OCI-LY7 (cell line): ENCODE data around the gene ACOXL. TPM values are rescaled to one million over a fixed set of nuclear protein-coding genes. Genes with fewer than 3 reads are reported as not detected.

Source experiments
- BruUV-seq: library from RNA; stranded (reverse); fragments of 400-500 nt; replicated peaks from 2 replicates; lab custom pipeline; 2021; lab: Mats Ljungman, UMichigan
- CTCF ChIA-PET: fragments of 300-600 bp; sonication (Branson Sonifier 250); formaldehyde crosslinking; loops from one replicate; lab custom pipeline; 2022; ENCODE audit warnings: antibody characterized with exemption; ENCODE audit not compliant: unreplicated experiment; lab: Charles Lee
- POLR2A ChIA-PET: fragments of 300-600 bp; sonication (Branson Sonifier 250); formaldehyde crosslinking; loops from one replicate; lab custom pipeline; 2022; ENCODE audit warnings: antibody characterized with exemption; lab: Charles Lee
- DNase-seq: peaks from one replicate; pipeline ENCODE4 v3.0.0-alpha.2; 2015; ENCODE audit warnings: low spot score
- H2AFZ ChIP-seq: fragments of 200-600 bp; sonication (generic), shearing (Covaris generic); 2 replicates; pipeline ENCODE4 v1.6.1; 2014; ENCODE audit warnings: mild to moderate bottlenecking, antibody characterized with exemption, low read length, moderate library complexity
- H3K27ac ChIP-seq: fragments of 200-600 bp; sonication (generic); 2 replicates; pipeline ENCODE4 v1.5.1; 2014; ENCODE audit warnings: mixed run types, low read depth, mild to moderate bottlenecking, moderate library complexity, low read length, inconsistent platforms; ENCODE audit not compliant: poor library complexity, severe bottlenecking
- H3K36me3 ChIP-seq: fragments of 200-600 bp; sonication (generic); 2 replicates; pipeline ENCODE4 v1.6.1; 2014; ENCODE audit warnings: mild to moderate bottlenecking, antibody characterized with exemption, low read length, moderate library complexity, mixed read lengths; ENCODE audit not compliant: insufficient read depth
- H3K4me1 ChIP-seq: fragments of 200-600 bp; sonication (generic); 2 replicates; pipeline ENCODE4 v1.5.1; 2014; ENCODE audit warnings: mild to moderate bottlenecking, low read length; ENCODE audit not compliant: insufficient read depth, poor library complexity, severe bottlenecking
- H3K4me2 ChIP-seq: fragments of 200-600 bp; sonication (generic); 2 replicates; pipeline ENCODE4 v1.6.1; 2014; ENCODE audit warnings: mild to moderate bottlenecking, low read length
- H3K4me3 ChIP-seq: fragments of 200-600 bp; sonication (generic); 2 replicates; pipeline ENCODE4 v1.5.1; 2014; ENCODE audit warnings: mild to moderate bottlenecking, low read depth, low read length; ENCODE audit not compliant: poor library complexity, severe bottlenecking
- H3K79me2 ChIP-seq: fragments of 200-600 bp; sonication (generic); 2 replicates; pipeline ENCODE4 v1.6.1; 2016; ENCODE audit warnings: low read depth, mild to moderate bottlenecking, low read length, moderate library complexity, mixed read lengths; ENCODE audit not compliant: insufficient read depth
- H3K9me2 ChIP-seq: fragments of 200-600 bp; sonication (generic); 2 replicates; pipeline ENCODE4 v1.6.1; 2016; ENCODE audit warnings: mild to moderate bottlenecking, low read length, mixed read lengths; ENCODE audit not compliant: insufficient read depth
- H3K9me3 ChIP-seq: fragments of 200-600 bp; sonication (generic); 2 replicates; pipeline ENCODE4 v1.6.1; 2014; ENCODE audit warnings: mild to moderate bottlenecking, mixed run types, low read length, mixed read lengths
- H4K20me1 ChIP-seq: fragments of 200-600 bp; sonication (generic); 2 replicates; pipeline ENCODE4 v1.6.1; 2014; ENCODE audit warnings: mild to moderate bottlenecking, antibody characterized with exemption, low read length, moderate library complexity, mixed read lengths; ENCODE audit not compliant: insufficient read depth
- CTCF ChIP-seq: fragments of 200-600 bp; sonication (generic); conservative IDR thresholded peaks from 2 replicates; pipeline ENCODE4 v1.5.1; 2014; ENCODE audit warnings: mild to moderate bottlenecking, antibody characterized with exemption, low read length, moderate library complexity, mixed read lengths
- EZH2phosphoT487 ChIP-seq: fragments of 200-600 bp; sonication (generic); IDR thresholded peaks from 2 replicates; pipeline ENCODE4 v1.6.1; 2018; ENCODE audit warnings: low read depth, borderline replicate concordance, mild to moderate bottlenecking, mixed run types, antibody characterized with exemption, low read length, moderate library complexity, mixed read lengths
- intact Hi-C: fragments of 100-400 bp; cut with micrococcal nuclease; formaldehyde crosslinking; loops from one replicate; pipeline ENCODE4 v1.10.0; 2022; ENCODE audit not compliant: unreplicated experiment
- total RNA-seq, 2 experiments: library from RNA; depleted of rRNA in 1 of 2; stranded (reverse); fragments of >200 nt in 1 of 2; shearing (Covaris generic) in 1 of 2; gene quantifications; 2 replicates each; pipeline ENCODE4 v1.2.3, GENCODE V29; 2014 to 2022

The ACOXL gene
- total RNA-seq, 2 experiments from 2014 or later = 1.4 TPM; not detected in 1

GRCh38 chr2:110929528-110929927 lies 197.2 kb downstream of the ACOXL start:
- Histone ChIP-seq H3K27ac (no peak overlapping the region), H2AFZ (no peak overlapping the region), H4K20me1 (no peaks in the 10 kb centered on the region), H3K9me2 (no peaks in the 10 kb centered on the region), H3K4me3 (no peak overlapping the region), H3K9me3 (peaks cover 18% of the 10 kb centered on the region; the same call in 1 of the 2 replicates), H3K36me3 (no peaks in the 10 kb centered on the region), H3K4me1 (no peaks in the 10 kb centered on the region), H3K4me2 (no peak overlapping the region), H3K79me2 (no peaks in the 10 kb centered on the region)
- no peak for DNase-seq
- CTCF ChIA-PET = no interaction called here
- TF ChIP-seq EZH2phosphoT487 = no peak
- no peak for TF ChIP-seq CTCF
- BruUV-seq = no TSS peak
- POLR2A ChIA-PET = no interaction called here
- intact Hi-C loops = no loop called here

DNA sequence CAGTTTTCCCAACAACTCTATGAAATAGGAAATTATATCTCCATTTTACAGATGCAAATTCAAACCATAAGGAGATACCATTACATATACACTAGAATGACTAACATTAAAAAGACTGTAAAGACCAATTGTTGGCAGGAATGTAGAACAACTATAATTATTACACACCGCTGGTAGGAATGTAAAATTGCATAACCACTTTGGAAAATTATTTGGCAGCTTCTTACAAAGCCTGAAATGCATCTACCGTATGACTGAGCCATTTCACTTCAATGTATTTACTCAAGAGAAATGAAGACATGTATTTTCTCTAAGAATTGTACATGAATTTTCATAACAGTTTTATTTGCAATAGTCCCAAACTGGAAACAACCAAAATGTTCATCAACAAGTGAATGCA lies 199.3 kb downstream of the ACOXL start:
- Histone ChIP-seq H3K4me1 (no peaks in the 10 kb centered on the region), H3K27ac (no peak overlapping the region), H3K4me2 (no peak overlapping the region), H3K9me3 (peaks cover 18% of the 10 kb centered on the region; the same call in 1 of the 2 replicates), H3K36me3 (no peaks in the 10 kb centered on the region), H2AFZ (no peak overlapping the region), H3K9me2 (no peaks in the 10 kb centered on the region), H4K20me1 (no peaks in the 10 kb centered on the region), H3K79me2 (no peaks in the 10 kb centered on the region), H3K4me3 (no peak overlapping the region)
- BruUV-seq = no TSS peak
- intact Hi-C loops = no loop called here
- ChIA-PET CTCF (no interaction called here), POLR2A (no interaction called here)
- TF ChIP-seq CTCF (no peak), EZH2phosphoT487 (no peak)
- no peak for DNase-seq

DNA sequence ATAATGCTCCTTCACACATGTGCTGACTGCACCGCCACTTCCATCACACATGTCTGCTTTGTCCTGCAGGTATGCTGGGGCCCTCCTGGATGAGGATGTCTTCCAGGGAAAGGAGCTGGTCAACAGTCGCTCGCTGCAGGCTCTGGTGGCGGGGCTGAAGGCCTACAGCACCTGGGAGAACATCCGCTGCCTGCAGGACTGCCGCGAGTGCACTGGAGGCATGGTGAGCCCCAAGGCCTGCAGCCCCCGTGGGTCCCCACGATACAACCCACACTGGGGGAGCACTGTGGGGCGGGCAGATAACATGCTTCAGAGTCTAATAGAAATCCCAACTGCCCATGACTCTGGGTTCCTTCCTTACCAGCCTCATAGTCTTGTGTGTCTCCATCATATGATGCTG lies 201.0 kb downstream of the ACOXL start:
- ChIA-PET CTCF (no interaction called here), POLR2A (no interaction called here)

More for the DNA sequence above, 201.0 kb downstream of the ACOXL start:
- no peak for DNase-seq
- no peak overlapping the region for H2AFZ ChIP-seq
- H4K20me1 ChIP-seq = no peaks in the 10 kb centered on the region
- no peaks in the 10 kb centered on the region for H3K9me2 ChIP-seq
- H3K79me2 ChIP-seq = no peaks in the 10 kb centered on the region
- no peak for TF ChIP-seq CTCF
- no peak for TF ChIP-seq EZH2phosphoT487
- H3K27ac ChIP-seq = no peak overlapping the region
- H3K4me3 ChIP-seq = no peak overlapping the region
- H3K4me1 ChIP-seq = no peaks in the 10 kb centered on the region
- intact Hi-C loops = no loop called here
- peaks cover 13% of the 10 kb centered on the region; the same call in 1 of the 2 replicates for H3K9me3 ChIP-seq
- H3K4me2 ChIP-seq = no peak overlapping the region
- no TSS peak for BruUV-seq
- no peaks in the 10 kb centered on the region for H3K36me3 ChIP-seq
